ENCODE measurements around the gene ANKRD40CL. TPM values are rescaled to one million over a fixed set of nuclear protein-coding genes. Genes with fewer than 3 reads are reported as not detected.

The ANKRD40CL gene
- total RNA-seq, 2 donors from 2014 or later, result not detected

- H3K27ac Mint-ChIP-seq, result peak overlapping the region; percentile 48
These were observed 31.3 kb upstream of the ANKRD40CL start for GRCh38 chr17:50798424-50799288.

GRCh38 chr17:50797135-50797810, 30.0 kb upstream of the ANKRD40CL start:
- no peaks in the 10 kb centered on the region for H3K36me3 Mint-ChIP-seq (ENCODE audit: low read depth)

More at GRCh38 chr17:50798424-50799288, 31.3 kb upstream of the ANKRD40CL start:
- no peak for TF ChIP-seq CTCF (conservative IDR thresholded peaks at IDR 0.05)
- 85 to 86% methylated on average over 13 to 19 of the region's 19 CpGs for WGBS, 2 experiments (ENCODE audit: insufficient coverage in 1 of 2, insufficient read length in 1 of 2)
- Mint-ChIP-seq H3K9me3 (no peaks in the 10 kb centered on the region), H3K4me3 (no peak overlapping the region), H3K27me3 (ENCODE audit: insufficient read depth) (no peaks in the 10 kb centered on the region), H3K36me3 (ENCODE audit: low read depth) (no peaks in the 10 kb centered on the region), H3K4me1 (peaks cover 22% of the 10 kb centered on the region)
- Histone ChIP-seq H3K9me3 (ENCODE audit: control insufficient read depth, low read length) (no peaks in the 10 kb centered on the region), H3K9ac (ENCODE audit: extremely low read depth, low read length, poor library complexity, severe bottlenecking) (no peak overlapping the region), H3K36me3 (ENCODE audit: control insufficient read depth, insufficient read depth, low read length) (no peaks in the 10 kb centered on the region), H3K4me3 (ENCODE audit: low read length) (no peak overlapping the region), H3K27me3 (ENCODE audit: control insufficient read depth, insufficient read depth, low read length, poor library complexity, severe bottlenecking) (no peaks in the 10 kb centered on the region), H3K27ac (ENCODE audit: low read depth, low read length) (peak overlapping the region; percentile 49), H3K4me1 (ENCODE audit: control insufficient read depth, insufficient read depth, low read length) (peaks cover 5% of the 10 kb centered on the region)
- peak; percentile 70 for DNase-seq

GRCh38 chr17:50794361-50794760, 27.0 kb upstream of the ANKRD40CL start:
- DNase-seq, result no peak
- no peaks in the 10 kb centered on the region for H3K27me3 Mint-ChIP-seq (ENCODE audit: insufficient read depth)
- no peaks in the 10 kb centered on the region for H3K9me3 Mint-ChIP-seq
- no peak overlapping the region for H3K4me3 ChIP-seq (ENCODE audit: low read length)
- H3K36me3 ChIP-seq (ENCODE audit: control insufficient read depth, insufficient read depth, low read length), result no peaks in the 10 kb centered on the region
- no peak overlapping the region for H3K4me3 Mint-ChIP-seq
- WGBS, 2 experiments (ENCODE audit: insufficient coverage in 1 of 2, insufficient read length in 1 of 2), result 93% methylated on average over 5 of the region's 6 CpGs; no CpG with 5 or more reads in 1 of the 2 experiments
- H3K9ac ChIP-seq (ENCODE audit: extremely low read depth, low read length, poor library complexity, severe bottlenecking), result no peak overlapping the region
- no peaks in the 10 kb centered on the region for H3K36me3 Mint-ChIP-seq (ENCODE audit: low read depth)
- H3K27ac Mint-ChIP-seq, result no peak overlapping the region
- TF ChIP-seq CTCF (conservative IDR thresholded peaks at IDR 0.05), result no peak
- H3K4me1 ChIP-seq (ENCODE audit: control insufficient read depth, insufficient read depth, low read length), result peaks cover 5% of the 10 kb centered on the region
- H3K4me1 Mint-ChIP-seq, result peaks cover 23% of the 10 kb centered on the region
- no peaks in the 10 kb centered on the region for H3K27me3 ChIP-seq (ENCODE audit: control insufficient read depth, insufficient read depth, low read length, poor library complexity, severe bottlenecking)
- no peak overlapping the region for H3K27ac ChIP-seq (ENCODE audit: low read depth, low read length)
- H3K9me3 ChIP-seq (ENCODE audit: control insufficient read depth, low read length), result no peaks in the 10 kb centered on the region

More at GRCh38 chr17:50797135-50797810, 30.0 kb upstream of the ANKRD40CL start:
- peak overlapping the region; percentile 45 for H3K27ac Mint-ChIP-seq
- Histone ChIP-seq H3K27ac (ENCODE audit: low read depth, low read length) (no peak overlapping the region), H3K4me1 (ENCODE audit: control insufficient read depth, insufficient read depth, low read length) (peaks cover 5% of the 10 kb centered on the region), H3K4me3 (ENCODE audit: low read length) (no peak overlapping the region), H3K9ac (ENCODE audit: extremely low read depth, low read length, poor library complexity, severe bottlenecking) (no peak overlapping the region), H3K9me3 (ENCODE audit: control insufficient read depth, low read length) (no peaks in the 10 kb centered on the region), H3K36me3 (ENCODE audit: control insufficient read depth, insufficient read depth, low read length) (no peaks in the 10 kb centered on the region), H3K27me3 (ENCODE audit: control insufficient read depth, insufficient read depth, low read length, poor library complexity, severe bottlenecking) (no peaks in the 10 kb centered on the region)
- no peaks in the 10 kb centered on the region for H3K27me3 Mint-ChIP-seq (ENCODE audit: insufficient read depth)
- no peak overlapping the region for H3K4me3 Mint-ChIP-seq
- no peak for TF ChIP-seq CTCF (conservative IDR thresholded peaks at IDR 0.05)
- DNase-seq, result no peak
- peaks cover 22% of the 10 kb centered on the region for H3K4me1 Mint-ChIP-seq
- H3K9me3 Mint-ChIP-seq, result no peaks in the 10 kb centered on the region
- WGBS, 2 experiments (ENCODE audit: insufficient coverage in 1 of 2, insufficient read length in 1 of 2), result 86 to 92% methylated on average over 5 to 10 of the region's 11 CpGs
